Loucy (cell line): ENCODE measurements around the gene NOX4.
"Not testable (repeated sequence)": the region's sequence is repeated elsewhere in the genome, so short reads cannot be mapped to it uniquely, and the experiment has no call there.

Experiments
- H2AFZ ChIP-seq: fragments of 200-600 bp; sonication (generic); 2 replicates; pipeline ENCODE4 v1.6.0; 2016; ENCODE audit warnings: antibody characterized with exemption, mild to moderate bottlenecking, low read length, moderate library complexity
- H3F3A ChIP-seq: fragments of 200-600 bp; 2 replicates; pipeline ENCODE4 v1.6.0; 2016; ENCODE audit warnings: antibody characterized with exemption, low read depth, mild to moderate bottlenecking
- H3K27me3 ChIP-seq: fragments of 200-600 bp; sonication (generic); 2 replicates; pipeline ENCODE4 v1.6.1; 2014; ENCODE audit warnings: low read length, mild to moderate bottlenecking; ENCODE audit not compliant: insufficient read depth, poor library complexity, severe bottlenecking
- H3K36me3 ChIP-seq: fragments of 200-600 bp; sonication (generic); 2 replicates; pipeline ENCODE4 v1.6.1; 2016; ENCODE audit warnings: low read length; ENCODE audit not compliant: insufficient read depth
- H3K4me1 ChIP-seq: fragments of 200-600 bp; sonication (generic); 2 replicates; pipeline ENCODE4 v1.5.1; 2014; ENCODE audit warnings: low read length, mild to moderate bottlenecking; ENCODE audit not compliant: insufficient read depth, poor library complexity, severe bottlenecking
- H3K4me2 ChIP-seq: fragments of 200-600 bp; sonication (generic); 2 replicates; pipeline ENCODE4 v1.6.0; 2014; ENCODE audit warnings: antibody characterized with exemption, low read length, low read depth, mild to moderate bottlenecking; ENCODE audit not compliant: poor library complexity, severe bottlenecking
- H3K4me3 ChIP-seq: fragments of 200-600 bp; sonication (generic); 2 replicates; pipeline ENCODE4 v1.5.1; 2014; ENCODE audit warnings: low read length, mild to moderate bottlenecking, mixed read lengths; ENCODE audit not compliant: poor library complexity, severe bottlenecking
- H3K79me2 ChIP-seq: fragments of 200-600 bp; sonication (generic); 2 replicates; pipeline ENCODE4 v1.6.1; 2014; ENCODE audit warnings: low read length; ENCODE audit not compliant: insufficient read depth
- H3K9ac ChIP-seq: fragments of 200-600 bp; sonication (generic); 2 replicates; pipeline ENCODE4 v1.6.0; 2014; ENCODE audit warnings: mild to moderate bottlenecking, low read depth, low read length, moderate library complexity; ENCODE audit not compliant: poor library complexity, severe bottlenecking
- H3K9me2 ChIP-seq: fragments of 200-600 bp; sonication (generic); replicated peaks from 2 replicates; pipeline ENCODE4 v1.6.1; 2016; ENCODE audit warnings: low read depth, low read length, mixed read lengths
- H3K9me3 ChIP-seq: fragments of 200-600 bp; sonication (generic); 2 replicates; pipeline ENCODE4 v1.6.1; 2014; ENCODE audit warnings: mild to moderate bottlenecking, antibody characterized with exemption, low read length, low read depth; ENCODE audit not compliant: insufficient read depth
- H4K20me1 ChIP-seq: fragments of 200-600 bp; sonication (generic); 2 replicates; pipeline ENCODE4 v1.6.0; 2014; ENCODE audit warnings: antibody characterized with exemption, low read length, mild to moderate bottlenecking; ENCODE audit not compliant: insufficient read depth, poor library complexity, severe bottlenecking
- EZH2phosphoT487 ChIP-seq: fragments of 200-600 bp; IDR thresholded peaks from 2 replicates; pipeline ENCODE4 v1.6.1; 2018; ENCODE audit warnings: antibody characterized with exemption, mild to moderate bottlenecking, moderate library complexity, borderline replicate concordance
- TF ChIP-seq, protein P1 (sequence below): fragments of 200-600 bp; sonication (generic); conservative IDR thresholded peaks from 2 replicates; pipeline ENCODE4 v1.5.1; 2014; ENCODE audit warnings: mild to moderate bottlenecking, antibody characterized with exemption, low read length

The NOX4 gene

DNA sequence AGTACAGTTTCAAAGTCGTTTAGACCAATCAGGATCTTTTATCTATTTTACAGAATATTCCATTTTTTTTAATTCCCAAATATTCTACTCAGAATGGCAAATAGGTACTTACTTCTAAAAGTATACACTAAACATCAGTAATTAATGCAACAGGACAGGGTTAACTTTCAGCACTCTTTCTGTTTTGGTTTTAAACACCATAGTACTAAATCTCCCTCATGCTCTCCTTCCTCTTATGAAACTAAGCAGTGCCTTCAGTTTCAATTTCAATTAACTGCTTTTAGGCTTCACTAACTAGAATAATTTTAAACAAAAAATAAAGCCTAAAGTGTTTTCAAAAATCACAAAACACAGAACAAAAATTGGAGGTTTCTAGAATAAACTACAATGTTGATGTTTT is 57.9 kb downstream of the NOX4 start:
- H3K36me3 ChIP-seq, result no peaks in the 10 kb centered on the region

DNA sequence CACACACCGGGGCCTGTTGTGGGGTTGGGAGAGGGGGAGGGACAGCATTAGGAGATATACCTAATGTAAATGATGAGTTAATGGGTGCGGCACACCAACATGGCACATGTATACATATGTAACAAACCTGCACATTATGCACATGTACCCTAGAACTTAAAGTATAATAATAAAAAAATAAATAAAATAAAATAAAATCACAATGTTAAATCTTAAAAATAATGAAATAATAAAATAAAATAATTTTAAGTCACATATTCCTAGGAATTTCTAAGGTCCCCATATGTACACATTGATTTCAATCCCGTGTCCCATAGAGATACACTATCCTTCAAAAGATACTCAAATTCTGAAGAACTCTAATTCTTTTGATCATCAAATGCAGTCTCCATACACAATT is 59.0 kb downstream of the NOX4 start:
- H3K9me3 ChIP-seq, H3F3A ChIP-seq, H4K20me1 ChIP-seq, H3K79me2 ChIP-seq, H3K4me3 ChIP-seq, H3K9me2 ChIP-seq, H3K27me3 ChIP-seq, H3K9ac ChIP-seq, H3K4me2 ChIP-seq, H3K36me3 ChIP-seq, H3K4me1 ChIP-seq, H2AFZ ChIP-seq: not testable (repeated sequence)

More for the DNA sequence above, 57.9 kb downstream of the NOX4 start:
- Histone ChIP-seq H3K9me3 (no peaks in the 10 kb centered on the region), H2AFZ (no peak overlapping the region), H3K9ac (no peak overlapping the region), H3K4me1 (no peaks in the 10 kb centered on the region), H3K9me2 (no peaks in the 10 kb centered on the region), H3K4me3 (no peak overlapping the region), H3K4me2 (no peak overlapping the region), H4K20me1 (no peaks in the 10 kb centered on the region), H3K27me3 (no peaks in the 10 kb centered on the region), H3K79me2 (no peaks in the 10 kb centered on the region), H3F3A (no peaks in the 10 kb centered on the region)
- TF ChIP-seq, protein P1, sequence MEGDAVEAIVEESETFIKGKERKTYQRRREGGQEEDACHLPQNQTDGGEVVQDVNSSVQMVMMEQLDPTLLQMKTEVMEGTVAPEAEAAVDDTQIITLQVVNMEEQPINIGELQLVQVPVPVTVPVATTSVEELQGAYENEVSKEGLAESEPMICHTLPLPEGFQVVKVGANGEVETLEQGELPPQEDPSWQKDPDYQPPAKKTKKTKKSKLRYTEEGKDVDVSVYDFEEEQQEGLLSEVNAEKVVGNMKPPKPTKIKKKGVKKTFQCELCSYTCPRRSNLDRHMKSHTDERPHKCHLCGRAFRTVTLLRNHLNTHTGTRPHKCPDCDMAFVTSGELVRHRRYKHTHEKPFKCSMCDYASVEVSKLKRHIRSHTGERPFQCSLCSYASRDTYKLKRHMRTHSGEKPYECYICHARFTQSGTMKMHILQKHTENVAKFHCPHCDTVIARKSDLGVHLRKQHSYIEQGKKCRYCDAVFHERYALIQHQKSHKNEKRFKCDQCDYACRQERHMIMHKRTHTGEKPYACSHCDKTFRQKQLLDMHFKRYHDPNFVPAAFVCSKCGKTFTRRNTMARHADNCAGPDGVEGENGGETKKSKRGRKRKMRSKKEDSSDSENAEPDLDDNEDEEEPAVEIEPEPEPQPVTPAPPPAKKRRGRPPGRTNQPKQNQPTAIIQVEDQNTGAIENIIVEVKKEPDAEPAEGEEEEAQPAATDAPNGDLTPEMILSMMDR, result no peak
- TF ChIP-seq EZH2phosphoT487, result no peak

DNA sequence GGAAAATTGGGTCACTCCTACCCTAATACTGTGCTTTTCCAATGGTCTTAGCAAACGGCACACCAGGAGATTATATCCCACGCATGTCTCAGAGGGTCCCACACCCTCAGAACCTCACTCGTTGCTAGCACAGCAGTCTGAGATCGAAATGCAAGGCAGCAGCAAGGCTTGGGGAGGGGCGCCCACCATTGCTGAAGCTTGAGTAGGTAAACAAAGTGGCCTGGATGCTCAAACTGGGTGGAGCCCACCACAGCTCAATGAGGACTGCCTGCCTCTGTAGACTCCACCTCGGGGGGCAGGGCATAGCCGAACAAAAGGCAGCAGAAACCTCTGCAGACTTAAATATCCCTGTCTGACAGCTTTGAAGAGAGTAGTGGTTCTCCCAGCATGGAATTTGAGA is 64.7 kb downstream of the NOX4 start:
- H3K9me3 ChIP-seq, H3K9me2 ChIP-seq, H4K20me1 ChIP-seq, H3K79me2 ChIP-seq, H3K4me3 ChIP-seq, H3K9ac ChIP-seq, H3K4me2 ChIP-seq, H3F3A ChIP-seq, H3K36me3 ChIP-seq, H3K27me3 ChIP-seq, H3K4me1 ChIP-seq, H2AFZ ChIP-seq: not testable (repeated sequence)

DNA sequence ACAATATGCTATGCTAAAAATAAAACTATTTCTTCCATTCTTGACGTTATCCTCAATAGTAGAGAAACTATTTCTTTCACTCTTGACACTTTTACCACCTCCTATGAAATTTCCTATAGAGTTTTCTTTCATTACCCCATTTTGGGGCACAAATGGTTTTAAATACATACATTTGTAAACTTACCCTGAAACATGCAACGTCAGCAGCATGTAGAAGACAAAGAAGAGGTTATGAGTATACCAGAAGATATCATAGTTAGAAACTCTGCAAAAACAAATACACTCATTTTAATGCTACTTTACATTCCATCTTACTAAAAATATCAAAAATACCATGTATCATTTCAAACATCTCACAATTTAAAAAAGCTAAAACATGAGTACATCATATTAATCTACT is 69.5 kb downstream of the NOX4 start:
- H3K4me3 ChIP-seq, result no peak overlapping the region
- H3F3A ChIP-seq, result no peaks in the 10 kb centered on the region
- H4K20me1 ChIP-seq, result no peaks in the 10 kb centered on the region
- no peak overlapping the region for H3K4me2 ChIP-seq
- H3K27me3 ChIP-seq, result no peaks in the 10 kb centered on the region
- H2AFZ ChIP-seq, result no peak overlapping the region
- H3K79me2 ChIP-seq, result no peaks in the 10 kb centered on the region
- no peaks in the 10 kb centered on the region for H3K9me2 ChIP-seq
- no peaks in the 10 kb centered on the region for H3K36me3 ChIP-seq
- no peak overlapping the region for H3K9ac ChIP-seq
- TF ChIP-seq, protein P1, result no peak
- TF ChIP-seq EZH2phosphoT487, result no peak
- no peaks in the 10 kb centered on the region for H3K4me1 ChIP-seq
- no peaks in the 10 kb centered on the region for H3K9me3 ChIP-seq
